ENCODE results near the gene ZNF407.

DNA sequence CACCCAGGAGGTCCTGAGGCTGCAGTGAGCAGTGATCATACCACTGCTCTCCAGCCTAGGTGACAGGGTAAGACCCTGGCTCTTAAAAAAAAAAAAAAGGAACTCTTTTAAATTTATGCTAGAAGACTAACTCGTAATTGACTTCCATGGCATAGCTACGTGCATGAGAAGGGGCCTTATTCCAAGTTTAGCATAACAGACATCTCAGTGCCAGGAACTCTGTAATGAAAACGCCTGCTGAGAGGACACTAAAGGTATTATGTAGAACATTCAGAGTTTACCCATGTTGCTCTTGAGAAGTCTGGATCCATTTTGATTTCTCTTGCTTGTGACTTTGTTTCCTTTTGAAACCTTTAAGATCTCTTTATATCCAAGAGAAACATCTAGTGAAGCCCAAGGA is 276.0 kb downstream of the ZNF407 start:
- no peak for TF ChIP-seq POLR2AphosphoS5 (IDR thresholded peaks at IDR 0.05; ENCODE audit: low read depth)
- TF ChIP-seq, protein P1, sequence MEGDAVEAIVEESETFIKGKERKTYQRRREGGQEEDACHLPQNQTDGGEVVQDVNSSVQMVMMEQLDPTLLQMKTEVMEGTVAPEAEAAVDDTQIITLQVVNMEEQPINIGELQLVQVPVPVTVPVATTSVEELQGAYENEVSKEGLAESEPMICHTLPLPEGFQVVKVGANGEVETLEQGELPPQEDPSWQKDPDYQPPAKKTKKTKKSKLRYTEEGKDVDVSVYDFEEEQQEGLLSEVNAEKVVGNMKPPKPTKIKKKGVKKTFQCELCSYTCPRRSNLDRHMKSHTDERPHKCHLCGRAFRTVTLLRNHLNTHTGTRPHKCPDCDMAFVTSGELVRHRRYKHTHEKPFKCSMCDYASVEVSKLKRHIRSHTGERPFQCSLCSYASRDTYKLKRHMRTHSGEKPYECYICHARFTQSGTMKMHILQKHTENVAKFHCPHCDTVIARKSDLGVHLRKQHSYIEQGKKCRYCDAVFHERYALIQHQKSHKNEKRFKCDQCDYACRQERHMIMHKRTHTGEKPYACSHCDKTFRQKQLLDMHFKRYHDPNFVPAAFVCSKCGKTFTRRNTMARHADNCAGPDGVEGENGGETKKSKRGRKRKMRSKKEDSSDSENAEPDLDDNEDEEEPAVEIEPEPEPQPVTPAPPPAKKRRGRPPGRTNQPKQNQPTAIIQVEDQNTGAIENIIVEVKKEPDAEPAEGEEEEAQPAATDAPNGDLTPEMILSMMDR (IDR thresholded peaks at IDR 0.05; ENCODE audit: insufficient read depth, low read length) = no peak
- TF ChIP-seq GABPA (IDR thresholded peaks at IDR 0.05; ENCODE audit: low read depth) = no peak
- TF ChIP-seq, protein P2, sequence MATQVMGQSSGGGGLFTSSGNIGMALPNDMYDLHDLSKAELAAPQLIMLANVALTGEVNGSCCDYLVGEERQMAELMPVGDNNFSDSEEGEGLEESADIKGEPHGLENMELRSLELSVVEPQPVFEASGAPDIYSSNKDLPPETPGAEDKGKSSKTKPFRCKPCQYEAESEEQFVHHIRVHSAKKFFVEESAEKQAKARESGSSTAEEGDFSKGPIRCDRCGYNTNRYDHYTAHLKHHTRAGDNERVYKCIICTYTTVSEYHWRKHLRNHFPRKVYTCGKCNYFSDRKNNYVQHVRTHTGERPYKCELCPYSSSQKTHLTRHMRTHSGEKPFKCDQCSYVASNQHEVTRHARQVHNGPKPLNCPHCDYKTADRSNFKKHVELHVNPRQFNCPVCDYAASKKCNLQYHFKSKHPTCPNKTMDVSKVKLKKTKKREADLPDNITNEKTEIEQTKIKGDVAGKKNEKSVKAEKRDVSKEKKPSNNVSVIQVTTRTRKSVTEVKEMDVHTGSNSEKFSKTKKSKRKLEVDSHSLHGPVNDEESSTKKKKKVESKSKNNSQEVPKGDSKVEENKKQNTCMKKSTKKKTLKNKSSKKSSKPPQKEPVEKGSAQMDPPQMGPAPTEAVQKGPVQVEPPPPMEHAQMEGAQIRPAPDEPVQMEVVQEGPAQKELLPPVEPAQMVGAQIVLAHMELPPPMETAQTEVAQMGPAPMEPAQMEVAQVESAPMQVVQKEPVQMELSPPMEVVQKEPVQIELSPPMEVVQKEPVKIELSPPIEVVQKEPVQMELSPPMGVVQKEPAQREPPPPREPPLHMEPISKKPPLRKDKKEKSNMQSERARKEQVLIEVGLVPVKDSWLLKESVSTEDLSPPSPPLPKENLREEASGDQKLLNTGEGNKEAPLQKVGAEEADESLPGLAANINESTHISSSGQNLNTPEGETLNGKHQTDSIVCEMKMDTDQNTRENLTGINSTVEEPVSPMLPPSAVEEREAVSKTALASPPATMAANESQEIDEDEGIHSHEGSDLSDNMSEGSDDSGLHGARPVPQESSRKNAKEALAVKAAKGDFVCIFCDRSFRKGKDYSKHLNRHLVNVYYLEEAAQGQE (IDR thresholded peaks at IDR 0.05; ENCODE audit: insufficient replicate concordance, low read depth) = no peak
- no peak for TF ChIP-seq SPI1 (IDR thresholded peaks at IDR 0.05; ENCODE audit: borderline replicate concordance, low read depth)
